A549 (cell line): ENCODE measurements around the gene MMP25. TPM values are rescaled to one million over a fixed set of nuclear protein-coding genes. Genes with fewer than 3 reads are reported as not detected.

Experiments used
- ATAC-seq, 2 experiments: fragments of 200-7000 bp in 1 of 2; fragments of >200 bp in 1 of 2; cut with Nextera tagmentation in 1 of 2; cut with Tn5 transposase in 1 of 2; 3 replicates each; pipeline versions ENCODE4 v1.8.0 to v1.9.1; 2018 to 2020; ENCODE audit warnings: mild to moderate bottlenecking in 1 of 2, moderate library complexity in 1 of 2
- CTCF ChIA-PET: fragments of 300-600 bp; sonication (Branson Sonifier 250); formaldehyde crosslinking; extraction: SDS; loops from one replicate; lab custom pipeline; 2021; ENCODE audit warnings: antibody characterized with exemption, inconsistent platforms; lab: Yijun Ruan, JAX
- POLR2A ChIA-PET: fragments of 350-600 bp; formaldehyde crosslinking; extraction: SDS; loops from one replicate; lab custom pipeline; 2021; ENCODE audit warnings: antibody characterized with exemption, inconsistent platforms; lab: Yijun Ruan, JAX
- DNase-seq, 2 experiments: peaks; one replicate each; pipeline versions ENCODE4 v3.0.0 to v3.0.0-alpha.2; 2011 to 2016; ENCODE audit warnings: low read depth in 1 of 2, low spot score in 1 of 2
- FAIRE-seq: peaks from 2 replicates; lab custom pipeline; 2011; peaks lifted over from hg19 to GRCh38; lab: Jason Lieb, UNC
- H3K27ac ChIP-seq, 2 experiments: fragments of >200 bp; sonication (Bioruptor Twin); formaldehyde crosslinking; 3 replicates each; pipeline ENCODE4 v1.5.1; 2016 to 2017
- H3K4me1 ChIP-seq: fragments of >200 bp; sonication (Bioruptor Twin); formaldehyde crosslinking; 3 replicates; pipeline ENCODE4 v1.6.1; 2016
- H3K4me2 ChIP-seq: fragments of >200 bp; sonication (Bioruptor Twin); formaldehyde crosslinking; 3 replicates; pipeline ENCODE4 v1.6.1; 2016
- H3K4me3 ChIP-seq: fragments of >200 bp; sonication (Bioruptor Twin); formaldehyde crosslinking; 3 replicates; pipeline ENCODE4 v1.5.1; 2016
- H3K9me3 ChIP-seq: fragments of >200 bp; sonication (Bioruptor Twin); formaldehyde crosslinking; 3 replicates; pipeline ENCODE4 v1.6.1; 2016
- ATOH8 ChIP-seq: fragments of 250-450 bp; sonication (Bioruptor Pico); IDR thresholded peaks from 2 replicates; pipeline ENCODE4 v1.5.0; 2020; ENCODE audit warnings: low read depth, mild to moderate bottlenecking, moderate library complexity
- BCL3 ChIP-seq: fragments of >200 bp; sonication (Bioruptor Twin); formaldehyde crosslinking; IDR thresholded peaks from 3 replicates; pipeline ENCODE4 v1.6.1; 2016
- CHD4 ChIP-seq: fragments of 200-600 bp; sonication (generic); IDR thresholded peaks from 2 replicates; pipeline ENCODE4 v1.6.1; 2016; ENCODE audit warnings: antibody characterized with exemption, mild to moderate bottlenecking, borderline replicate concordance
- CTCF ChIP-seq: fragments of >200 bp; sonication (Bioruptor Twin); formaldehyde crosslinking; IDR thresholded peaks from 3 replicates; pipeline ENCODE4 v1.5.1; 2016
- ELK1 ChIP-seq: fragments of 150-350 bp; IDR thresholded peaks from 2 replicates; pipeline ENCODE4 v1.6.1; 2014; ENCODE audit warnings: low read depth, mild to moderate bottlenecking, low read length
- EP300 ChIP-seq, 2 experiments: fragments of >200 bp; sonication (Bioruptor Twin); formaldehyde crosslinking; IDR thresholded peaks; 2 replicates in 1 of 2; 3 replicates in 1 of 2; pipeline ENCODE4 v1.6.1; 2016 to 2017
- ESRRA ChIP-seq: fragments of 150-350 bp; IDR thresholded peaks from 2 replicates; pipeline ENCODE4 v1.6.1; 2014; ENCODE audit warnings: mild to moderate bottlenecking, low read length, borderline replicate concordance
- HDAC2 ChIP-seq: fragments of 200-600 bp; sonication (generic); IDR thresholded peaks from 2 replicates; pipeline ENCODE4 v1.6.1; 2016
- HES2 ChIP-seq: fragments of >200 bp; sonication (Bioruptor Twin); formaldehyde crosslinking; IDR thresholded peaks from 2 replicates; pipeline ENCODE4 v1.6.1; 2016
- HEYL ChIP-seq: fragments of 250-450 bp; sonication (Bioruptor Pico); IDR thresholded peaks from 2 replicates; pipeline ENCODE4 v1.8.0; 2021; ENCODE audit warnings: mild to moderate bottlenecking, moderate library complexity
- HMGXB4 ChIP-seq: fragments of 250-450 bp; sonication (Bioruptor Pico); IDR thresholded peaks from 2 replicates; pipeline ENCODE4 v1.5.0; 2021; ENCODE audit warnings: mild to moderate bottlenecking, moderate library complexity, borderline replicate concordance
- HOXA7 ChIP-seq: fragments of 250-450 bp; sonication (Bioruptor Pico); IDR thresholded peaks from 2 replicates; pipeline ENCODE4 v1.5.0; 2020; ENCODE audit warnings: mild to moderate bottlenecking, moderate library complexity
- HOXB5 ChIP-seq: fragments of 250-450 bp; sonication (Bioruptor Pico); IDR thresholded peaks from 2 replicates; pipeline ENCODE4 v1.5.0; 2020; ENCODE audit warnings: mild to moderate bottlenecking, moderate library complexity
- JUN ChIP-seq, 2 experiments: fragments of >200 bp; sonication (Bioruptor Twin); formaldehyde crosslinking; IDR thresholded peaks; 2 replicates in 1 of 2; 3 replicates in 1 of 2; pipeline ENCODE4 v1.6.1; 2016 to 2017
- JUNB ChIP-seq: fragments of >200 bp; sonication (Bioruptor Twin); formaldehyde crosslinking; IDR thresholded peaks from 2 replicates; pipeline ENCODE4 v1.6.1; 2016
- MAFK ChIP-seq: fragments of 450-650 bp; IDR thresholded peaks from 2 replicates; pipeline ENCODE4 v1.6.1; 2014; ENCODE audit not compliant: partially characterized antibody
- MAZ ChIP-seq: fragments of 150-350 bp; IDR thresholded peaks from 2 replicates; pipeline ENCODE4 v1.6.1; 2014; ENCODE audit warnings: antibody characterized with exemption, low read depth, low read length, borderline replicate concordance
- MYC ChIP-seq: IDR thresholded peaks from 2 replicates; pipeline ENCODE4 v1.6.1; 2012; ENCODE audit warnings: mild to moderate bottlenecking, inconsistent platforms, low read length, improper control_type of control experiment, borderline replicate concordance
- NR3C1 ChIP-seq: fragments of >200 bp; sonication (Bioruptor Twin); formaldehyde crosslinking; IDR thresholded peaks from 3 replicates; pipeline ENCODE4 v1.6.1; 2017
- PHF8 ChIP-seq: fragments of 200-600 bp; sonication (generic); IDR thresholded peaks from 2 replicates; pipeline ENCODE4 v1.6.1; 2016; ENCODE audit warnings: low read depth, mild to moderate bottlenecking, antibody characterized with exemption, moderate library complexity, borderline replicate concordance
- POLR2A ChIP-seq: IDR thresholded peaks from 2 replicates; pipeline ENCODE4 v1.6.1; 2012; ENCODE audit warnings: mild to moderate bottlenecking, low read length
- RAD21 ChIP-seq, 2 experiments: fragments of >200 bp in 1 of 2; sonication (Bioruptor Twin) in 1 of 2; formaldehyde crosslinking in 1 of 2; IDR thresholded peaks in 1 of 2; conservative IDR thresholded peaks in 1 of 2; 2 replicates in 1 of 2; 3 replicates in 1 of 2; pipeline ENCODE4 v1.6.1; 2012 to 2018; ENCODE audit warnings: inconsistent platforms in 1 of 2
- RARB ChIP-seq: fragments of 250-450 bp; sonication (Bioruptor Pico); IDR thresholded peaks from 2 replicates; pipeline ENCODE4 v1.8.0; 2021; ENCODE audit warnings: mild to moderate bottlenecking, moderate library complexity
- RCOR1 ChIP-seq: fragments of 150-350 bp; IDR thresholded peaks from 2 replicates; pipeline ENCODE4 v1.6.1; 2014; ENCODE audit warnings: antibody characterized with exemption, low read length, low read depth
- RNF2 ChIP-seq: fragments of 200-600 bp; sonication (generic); IDR thresholded peaks from 2 replicates; pipeline ENCODE4 v1.6.1; 2016; ENCODE audit warnings: low read depth, mild to moderate bottlenecking, antibody characterized with exemption, moderate library complexity, borderline replicate concordance
- SREBF2 ChIP-seq: fragments of 450-650 bp; IDR thresholded peaks from 2 replicates; pipeline ENCODE4 v1.6.1; 2014; ENCODE audit warnings: mild to moderate bottlenecking, moderate library complexity
- TFCP2L1 ChIP-seq: fragments of 250-450 bp; sonication (Bioruptor Pico); IDR thresholded peaks from 2 replicates; pipeline ENCODE4 v1.5.0; 2021; ENCODE audit warnings: mild to moderate bottlenecking
- USF2 ChIP-seq: fragments of 450-650 bp; IDR thresholded peaks from 2 replicates; pipeline ENCODE4 v1.6.1; 2014; ENCODE audit warnings: antibody characterized with exemption
- ZSCAN20 ChIP-seq: fragments of 250-450 bp; sonication (Bioruptor Pico); IDR thresholded peaks from 2 replicates; pipeline ENCODE4 v1.8.0; 2022; ENCODE audit warnings: mild to moderate bottlenecking, moderate library complexity
- whole genome bisulfite sequencing: methylation state at CpG from one replicate; pipeline ENCODE4 v1.1.6; 2017; ENCODE audit errors: missing lambda C conversion rate; 5-methylcytosine and 5-hydroxymethylcytosine counted together
- polyA plus RNA-seq, 4 experiments: library from polyadenylated mRNA; depleted of rRNA in 3 of 4; stranded (reverse); fragments of >200 nt; fragmentation: RNase III in 1 of 4; extraction: RNeasy Plus Mini Kit Qiagen cat#74134 plus additional on column Dnase treatment in 1 of 4; gene quantifications; 2 replicates in 3 of 4; 3 replicates in 1 of 4; pipeline ENCODE4 v1.2.3, GENCODE V29; 2011 to 2017

Gene MMP25
- polyA plus RNA-seq, 2 of the 4 experiments (the other 2 are of a cell fraction): 0.04 to 0.31 TPM

- no peak for FAIRE-seq
- TF ChIP-seq ELK1 (no peak), CHD4 (no peak), JUN (IDR thresholded peaks at IDR 0.05) (no peak), PHF8 (no peak), TFCP2L1 (CRISPR knock-in tag) (no peak), HES2 (no peak), MYC (no peak), NR3C1 (no peak), RNF2 (no peak), HOXA7 (CRISPR knock-in tag) (no peak), ATOH8 (CRISPR knock-in tag) (no peak), JUNB (no peak), EP300 (IDR thresholded peaks at IDR 0.05) (no peak), ESRRA (no peak), MAFK (no peak), POLR2A (no peak), CTCF (no peak)
- TF ChIP-seq, all 56 proteins: peak for 0
- Histone ChIP-seq H3K27ac (no peak overlapping the region), H3K4me2 (no peak overlapping the region), H3K9me3 (no peaks in the 10 kb centered on the region), H3K4me3 (no peak overlapping the region), H3K4me1 (peaks cover 5% of the 10 kb centered on the region; the same call in 2 of the 3 replicates)
- 93% methylated on average over 9 of the region's 9 CpGs for WGBS
- CTCF ChIA-PET: interaction anchor here (1.0 to 1.9 kb wide), 5 partner anchors 10 to 59 kb away, joined by 3 to 8 read pairs (median 4); no protein-coding TSS in a partner anchor
- no peak for ATAC-seq
- DNase-seq: no peak
- POLR2A ChIA-PET: no interaction called here
Measured at GRCh38 chr16:3070608-3071111, 24.3 kb downstream of the MMP25 start.

- no peak overlapping the region for H3K4me2 ChIP-seq
Measured at GRCh38 chr16:3071655-3072054, 25.3 kb downstream of the MMP25 start.

More at GRCh38 chr16:3071655-3072054, 25.3 kb downstream of the MMP25 start:
- 77% methylated on average over 7 of the region's 7 CpGs for WGBS
- ATAC-seq (no peak), FAIRE-seq (no peak), DNase-seq (no peak)
- CTCF ChIA-PET: interaction anchor here (1.0 to 1.5 kb wide), 2 partner anchors 12 to 58 kb away, joined by 3 to 8 read pairs; no protein-coding TSS in a partner anchor
- H3K4me1 ChIP-seq: no peaks in the 10 kb centered on the region
- H3K4me3 ChIP-seq: no peak overlapping the region
- TF ChIP-seq HEYL (CRISPR knock-in tag): no peak
- TF ChIP-seq TFCP2L1 (CRISPR knock-in tag): no peak
- no peak for TF ChIP-seq SREBF2
- no peak for TF ChIP-seq USF2
- TF ChIP-seq HOXA7 (CRISPR knock-in tag): no peak
- TF ChIP-seq POLR2A: no peak
- TF ChIP-seq HDAC2: no peak
- no peak for TF ChIP-seq RARB (CRISPR knock-in tag)
- no peak for TF ChIP-seq MAZ
- TF ChIP-seq ATOH8 (CRISPR knock-in tag): no peak
- no peak for TF ChIP-seq HMGXB4
- no peak for TF ChIP-seq BCL3
- TF ChIP-seq HOXB5: no peak
- no peak for TF ChIP-seq RAD21 (conservative IDR thresholded peaks at IDR 0.05 in 1 of 2, IDR thresholded peaks at IDR 0.05 in 1 of 2)
- no peak for TF ChIP-seq CHD4
- TF ChIP-seq RCOR1: no peak
- TF ChIP-seq ZSCAN20 (CRISPR knock-in tag): no peak
- H3K9me3 ChIP-seq: no peaks in the 10 kb centered on the region
- POLR2A ChIA-PET: no interaction called here
- H3K27ac ChIP-seq: no peak overlapping the region
